ENCODE results near the gene PHRF1. TPM values are rescaled to one million over a fixed set of nuclear protein-coding genes. Genes with fewer than 3 reads are reported as not detected.

The PHRF1 gene
- total RNA-seq, 3 donors from 2014 or later (not counting 1 experiment from before 2014, with no cell fraction given) = 46.1 to 52.0 (median 46.9) TPM

- Mint-ChIP-seq H3K9me3 (no peaks in the 10 kb centered on the region), H3K27ac (no peak overlapping the region), H3K27me3 (ENCODE audit: low read depth in 2 of 2) (no peaks in the 10 kb centered on the region), H3K36me3 (no peaks in the 10 kb centered on the region), H3K4me3 (no peak overlapping the region), H3K4me1 (no peaks in the 10 kb centered on the region)
- Histone ChIP-seq H3K27ac (ENCODE audit: low read length) (no peak overlapping the region), H3K9me3 (ENCODE audit: control insufficient read depth, insufficient read depth, low read length) (no peaks in the 10 kb centered on the region), H3K27me3 (ENCODE audit: control insufficient read depth, insufficient read depth, low read length) (no peaks in the 10 kb centered on the region), H3K36me3 (ENCODE audit: control insufficient read depth, insufficient read depth, low read length) (peaks cover 80% of the 10 kb centered on the region), H3K4me3 (ENCODE audit: low read length) (no peak overlapping the region), H3K4me1 (ENCODE audit: control insufficient read depth, insufficient read depth, low read length) (no peaks in the 10 kb centered on the region)
- no peak for TF ChIP-seq CTCF (IDR thresholded peaks at IDR 0.05)
- 96% methylated on average over 32 of the region's 33 CpGs for WGBS (ENCODE audit: insufficient coverage)
- ATAC-seq (no peak), DNase-seq (no peak)
- intact Hi-C loops (cut with micrococcal nuclease) = no loop called here
These were observed 29.2 kb downstream of the PHRF1 start for GRCh38 chr11:605286-606129.

GRCh38 chr11:606245-606644 lies 30.0 kb downstream of the PHRF1 start:
- DNase-seq (no peak), ATAC-seq (no peak)
- 93% methylated on average over 19 of the region's 19 CpGs for WGBS (ENCODE audit: insufficient coverage)
- H3K4me1 ChIP-seq (ENCODE audit: control insufficient read depth, insufficient read depth, low read length) = no peaks in the 10 kb centered on the region
- no peaks in the 10 kb centered on the region for H3K4me1 Mint-ChIP-seq
- H3K27ac Mint-ChIP-seq = no peak overlapping the region
- H3K4me3 Mint-ChIP-seq = no peak overlapping the region
- no peaks in the 10 kb centered on the region for H3K27me3 ChIP-seq (ENCODE audit: control insufficient read depth, insufficient read depth, low read length)
- no peak for TF ChIP-seq CTCF (IDR thresholded peaks at IDR 0.05)
- H3K9me3 ChIP-seq (ENCODE audit: control insufficient read depth, insufficient read depth, low read length) = no peaks in the 10 kb centered on the region
- H3K36me3 ChIP-seq (ENCODE audit: control insufficient read depth, insufficient read depth, low read length) = peaks cover 86% of the 10 kb centered on the region
- no peaks in the 10 kb centered on the region for H3K9me3 Mint-ChIP-seq
- H3K4me3 ChIP-seq (ENCODE audit: low read length) = no peak overlapping the region
- H3K36me3 Mint-ChIP-seq = no peaks in the 10 kb centered on the region
- H3K27ac ChIP-seq (ENCODE audit: low read length) = no peak overlapping the region
- no peaks in the 10 kb centered on the region for H3K27me3 Mint-ChIP-seq (ENCODE audit: low read depth in 2 of 2)
- intact Hi-C loops (cut with micrococcal nuclease) = no loop called here

- H3K36me3 Mint-ChIP-seq = no peaks in the 10 kb centered on the region
- peaks cover 3% of the 10 kb centered on the region in 2 donors for H3K4me1 Mint-ChIP-seq
- H3K4me3 ChIP-seq (ENCODE audit: low read length) = no peak overlapping the region
- no peak overlapping the region for H3K27ac Mint-ChIP-seq
- intact Hi-C loops (cut with micrococcal nuclease) = no loop called here
- no peaks in the 10 kb centered on the region for H3K9me3 ChIP-seq (ENCODE audit: control insufficient read depth, insufficient read depth, low read length)
- H3K4me3 Mint-ChIP-seq = no peak overlapping the region
- 94% methylated on average over 35 of the region's 35 CpGs for WGBS (ENCODE audit: insufficient coverage)
- DNase-seq = no peak
- TF ChIP-seq CTCF (IDR thresholded peaks at IDR 0.05) = no peak
- H3K27me3 Mint-ChIP-seq (ENCODE audit: low read depth in 2 of 2) = no peaks in the 10 kb centered on the region
- no peaks in the 10 kb centered on the region for H3K27me3 ChIP-seq (ENCODE audit: control insufficient read depth, insufficient read depth, low read length)
- H3K9me3 Mint-ChIP-seq = no peaks in the 10 kb centered on the region
- no peaks in the 10 kb centered on the region for H3K4me1 ChIP-seq (ENCODE audit: control insufficient read depth, insufficient read depth, low read length)
- ATAC-seq = no peak
- peaks cover 86% of the 10 kb centered on the region for H3K36me3 ChIP-seq (ENCODE audit: control insufficient read depth, insufficient read depth, low read length)
- H3K27ac ChIP-seq (ENCODE audit: low read length) = no peak overlapping the region
These were observed 30.9 kb downstream of the PHRF1 start for GRCh38 chr11:607020-607780.

All from natural killer cell (primary cell).